Stomach (tissue), 19 donors: ENCODE data around the gene DNAJA3. TPM values are rescaled to one million over a fixed set of nuclear protein-coding genes. Genes with fewer than 3 reads are reported as not detected.

ENCODE experiments used
- DNase-seq, 2 donors: peaks; one replicate each; pipeline versions ENCODE4 v3.0.0 to v3.0.0-alpha.2; 2013 to 2019
- H3K27ac ChIP-seq, 5 donors: fragments of 200-600 bp in 4 of 5; sonication (generic) in 4 of 5; one replicate each; pipeline ENCODE4 v1.5.1; 2013 to 2019; ENCODE audit warnings: mild to moderate bottlenecking in 1 of 5, moderate library complexity in 1 of 5
- H3K27me3 ChIP-seq, 3 donors: fragments of 200-600 bp; sonication (generic); one replicate each; pipeline ENCODE4 v1.5.1; 2017 to 2019; ENCODE audit warnings: mixed run types in 1 of 3
- H3K36me3 ChIP-seq, 4 donors: fragments of 200-600 bp; sonication (generic); 1 replicate in 3 of 4; 2 replicates in 1 of 4; pipeline ENCODE4 v1.5.1; 2016 to 2019
- H3K4me1 ChIP-seq, 4 donors: fragments of 200-600 bp; sonication (generic); one replicate each; pipeline ENCODE4 v1.5.1; 2016 to 2019
- H3K4me3 ChIP-seq, 4 donors: fragments of 200-600 bp; sonication (generic) in 3 of 4; one replicate each; pipeline ENCODE4 v1.5.1; 2016 to 2019; ENCODE audit warnings: mild to moderate bottlenecking in 1 of 4
- H3K9me3 ChIP-seq, 4 donors: fragments of 200-600 bp; sonication (generic); one replicate each; pipeline ENCODE4 v1.5.1; 2016 to 2019
- EP300 ChIP-seq: sonication (generic); formaldehyde crosslinking; IDR thresholded peaks from one replicate; pipeline ENCODE4 v1.6.1; 2017; ENCODE audit warnings: antibody characterized with exemption
- POLR2A ChIP-seq, 4 donors: fragments of 450-650 bp; IDR thresholded peaks; one replicate each; pipeline ENCODE4 v1.6.1; 2016; ENCODE audit warnings: antibody characterized with exemption in 4 of 4, control low read depth in 2 of 4, mild to moderate bottlenecking in 1 of 4, moderate library complexity in 1 of 4
- POLR2AphosphoS5 ChIP-seq, 3 donors: sonication (generic); formaldehyde crosslinking; IDR thresholded peaks; one replicate each; pipeline ENCODE4 v1.6.1; 2016; ENCODE audit warnings: antibody characterized with exemption in 3 of 3
- WGBS, 5 donors: extraction: QIAGEN DNeasy Blood & Tissue Kit in 3 of 5; methylation state at CpG; one replicate each; pipeline versions ENCODE4 v1.1.5 to v1.1.7; 2013 to 2018; 5-methylcytosine and 5-hydroxymethylcytosine counted together
- intact Hi-C: fragments of 100-400 bp; cut with DNase I; formaldehyde crosslinking; loops from one replicate; pipeline ENCODE4 v1.15.1; 2023; ENCODE audit warnings: low total_unique reads
- long read RNA-seq, 10 donors: transcript quantifications; one replicate each; lab custom pipeline, GENCODE V29; 2026
- polyA plus RNA-seq, 3 donors: library from polyadenylated mRNA; stranded (reverse); fragments of 200-250 nt; gene quantifications; one replicate each; pipeline ENCODE4 v1.2.3, GENCODE V29; 2013
- total RNA-seq, 5 donors: library from RNA; depleted of rRNA; stranded (reverse); fragments of >200 nt; gene quantifications; one replicate each; pipeline versions ENCODE4 v1.1.0 to v1.2.3, GENCODE V29; 2014 to 2016
- TF ChIP-seq, protein P1 (sequence below), 7 experiments: fragments of 450-650 bp in 4 of 7; fragments of 200-600 bp in 3 of 7; sonication (generic) in 3 of 7; IDR thresholded peaks; one replicate each; pipeline ENCODE4 v1.5.1; 2016 to 2019; ENCODE audit warnings: antibody characterized with exemption in 7 of 7, control low read depth in 2 of 7, mild to moderate bottlenecking in 1 of 7
- donor health status: healthy with polysubstance abuse.
- donor health status: Bipolar disorder and iron deficiency.
- donor health status: healthy.

DNAJA3 gene
- 10 to 100 TPM; 26.8 to 53.0 (median 39.1) TPM for total RNA-seq
- 10 to 100 TPM; 18.8 to 28.0 (median 24.5) TPM for polyA plus RNA-seq
- long read RNA-seq, donor 1, partial matches to known transcripts = 0 of 2 reads
- long read RNA-seq, donor 1, other reads (novel, unspliced or antisense) = 0 of 2 reads
- long read RNA-seq, donor 2, partial matches to known transcripts = 15 of 38 reads
- long read RNA-seq, donor 2, other reads (novel, unspliced or antisense) = 19 of 38 reads
- long read RNA-seq, donor 3, partial matches to known transcripts = 0 of 7 reads
- long read RNA-seq, donor 3, other reads (novel, unspliced or antisense) = 0 of 7 reads
- long read RNA-seq, donor 4 = 0 reads
- long read RNA-seq, donor 5, partial matches to known transcripts = 0 of 6 reads
- long read RNA-seq, donor 5, other reads (novel, unspliced or antisense) = 0 of 6 reads
- long read RNA-seq, donor 6, transcript DNAJA3-202 (11 exons, 2,591 nt) = minor isoform, 6 of 16 reads
- long read RNA-seq, donor 6, transcript DNAJA3-201 (12 exons, 2,763 nt) = major isoform, 7 of 16 reads
- long read RNA-seq, donor 6, partial matches to known transcripts = 0 of 16 reads
- long read RNA-seq, donor 6, other reads (novel, unspliced or antisense) = 0 of 16 reads
- long read RNA-seq, donor 7, partial matches to known transcripts = 0 of 8 reads
- long read RNA-seq, donor 7, other reads (novel, unspliced or antisense) = 0 of 8 reads
- long read RNA-seq, donor 8, partial matches to known transcripts = 11 of 18 reads
- long read RNA-seq, donor 8, other reads (novel, unspliced or antisense) = 0 of 18 reads
- long read RNA-seq, donor 9, partial matches to known transcripts = 14 of 16 reads
- long read RNA-seq, donor 9, other reads (novel, unspliced or antisense) = 0 of 16 reads
- long read RNA-seq, donor 10, partial matches to known transcripts = 0 of 1 reads
- long read RNA-seq, donor 10, other reads (novel, unspliced or antisense) = 0 of 1 reads

DNA sequence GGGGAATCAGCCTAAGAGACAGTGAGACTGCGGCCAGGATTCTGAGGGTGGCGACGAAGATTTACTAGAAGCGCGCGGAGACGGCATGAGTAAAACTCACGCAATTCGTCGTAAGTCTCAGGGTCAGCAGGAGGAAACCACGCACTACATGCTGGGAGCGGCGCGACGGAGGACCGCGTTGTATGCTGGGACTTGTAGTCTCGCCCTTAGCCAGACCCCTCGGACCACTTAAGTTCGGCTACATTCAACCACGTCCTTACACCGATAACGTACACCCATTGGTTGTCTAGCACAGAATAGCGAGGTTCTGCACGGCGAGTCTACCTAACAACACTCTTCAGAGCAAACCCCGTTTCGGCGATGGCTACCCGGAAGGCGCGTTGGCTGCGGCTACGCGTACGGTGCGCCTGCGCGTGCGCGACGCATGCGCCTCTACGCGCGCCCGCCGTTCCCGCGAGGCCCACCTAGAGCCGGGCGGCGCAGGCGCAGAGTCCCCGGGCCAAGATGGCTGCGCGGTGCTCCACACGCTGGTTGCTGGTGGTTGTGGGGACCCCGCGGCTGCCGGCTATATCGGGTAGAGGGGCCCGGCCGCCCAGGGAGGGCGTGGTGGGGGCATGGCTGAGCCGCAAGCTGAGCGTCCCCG lies at the start of gene DNAJA3:
Gene DNAJA3 (plus strand): TSS at position 491 of the 643 bp plus-strand sequence. CDS start 14 bp downstream, at position 505.
- WGBS, 5 donors = 0 to 1% (median 0%) methylated on average over 47 to 68 of the region's 68 CpGs
- intact Hi-C loops = no loop called here
- DNase-seq = peak; percentile 94 to 98
- Histone ChIP-seq H3K27ac (peak within 1 kb of the TSS; percentile 96 to 98 (median 97)), H3K36me3 (peaks cover 0 to 10% (median 10%) of the 10 kb centered on the region in 4 donors), H3K27me3 (no peaks in the 10 kb centered on the region), H3K4me1 (peaks cover 19 to 33% (median 22%) of the 10 kb centered on the region in 4 donors), H3K4me3 (peak within 1 kb of the TSS; percentile 89 to 99 (median 96)), H3K9me3 (no peaks in the 10 kb centered on the region)
- TF ChIP-seq EP300 = no peak
- TF ChIP-seq POLR2A (IDR thresholded peaks at IDR 0.05) = peak in 1 of 4 donors; percentile 56
- peak; percentile 80 to 90 (median 89) for TF ChIP-seq POLR2AphosphoS5 (IDR thresholded peaks at IDR 0.05)
- TF ChIP-seq, protein P1, sequence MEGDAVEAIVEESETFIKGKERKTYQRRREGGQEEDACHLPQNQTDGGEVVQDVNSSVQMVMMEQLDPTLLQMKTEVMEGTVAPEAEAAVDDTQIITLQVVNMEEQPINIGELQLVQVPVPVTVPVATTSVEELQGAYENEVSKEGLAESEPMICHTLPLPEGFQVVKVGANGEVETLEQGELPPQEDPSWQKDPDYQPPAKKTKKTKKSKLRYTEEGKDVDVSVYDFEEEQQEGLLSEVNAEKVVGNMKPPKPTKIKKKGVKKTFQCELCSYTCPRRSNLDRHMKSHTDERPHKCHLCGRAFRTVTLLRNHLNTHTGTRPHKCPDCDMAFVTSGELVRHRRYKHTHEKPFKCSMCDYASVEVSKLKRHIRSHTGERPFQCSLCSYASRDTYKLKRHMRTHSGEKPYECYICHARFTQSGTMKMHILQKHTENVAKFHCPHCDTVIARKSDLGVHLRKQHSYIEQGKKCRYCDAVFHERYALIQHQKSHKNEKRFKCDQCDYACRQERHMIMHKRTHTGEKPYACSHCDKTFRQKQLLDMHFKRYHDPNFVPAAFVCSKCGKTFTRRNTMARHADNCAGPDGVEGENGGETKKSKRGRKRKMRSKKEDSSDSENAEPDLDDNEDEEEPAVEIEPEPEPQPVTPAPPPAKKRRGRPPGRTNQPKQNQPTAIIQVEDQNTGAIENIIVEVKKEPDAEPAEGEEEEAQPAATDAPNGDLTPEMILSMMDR (IDR thresholded peaks at IDR 0.05) = no peak

DNA sequence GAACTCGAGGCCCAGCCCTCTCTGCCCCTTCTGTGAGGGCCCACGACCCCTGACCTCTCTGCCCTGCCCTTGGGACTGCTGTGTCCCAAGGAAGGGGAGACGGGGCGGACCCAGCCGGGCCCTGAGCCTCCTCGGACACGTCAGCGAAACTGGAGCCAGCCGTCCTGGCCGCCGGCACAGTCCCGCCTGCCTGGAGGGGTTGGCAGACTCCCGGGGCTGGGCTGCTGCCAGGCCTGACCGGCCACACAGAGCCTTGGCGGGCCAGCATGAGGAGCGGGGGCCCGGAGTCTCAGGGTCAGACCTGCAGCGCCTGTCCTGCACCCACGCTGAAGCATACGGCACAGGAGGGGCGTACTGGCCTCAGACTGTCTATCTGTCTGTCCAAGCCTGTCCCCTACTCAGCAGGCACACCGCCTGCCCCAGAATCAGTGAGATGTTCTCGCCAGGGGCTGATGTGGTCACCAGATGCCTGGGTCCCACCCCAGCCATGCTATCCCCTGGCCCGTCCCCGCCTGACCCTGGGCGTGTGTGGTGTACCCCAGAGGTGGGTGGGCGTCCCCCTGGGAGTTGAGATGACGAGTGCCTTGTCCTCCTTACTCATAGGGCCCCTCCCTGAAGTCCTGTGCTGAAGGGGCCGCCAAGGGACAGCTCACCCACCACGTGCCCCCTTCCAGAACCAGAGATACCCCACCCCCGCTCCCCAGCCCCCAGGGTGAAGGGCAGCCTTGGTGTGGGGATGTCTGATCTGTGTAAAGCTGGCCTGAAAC lies 49.4 kb upstream of the DNAJA3 start:
- Histone ChIP-seq H3K27me3 (no peaks in the 10 kb centered on the region), H3K36me3 (peaks cover 8 to 19% (median 14%) of the 10 kb centered on the region in 4 donors), H3K4me3 (peak overlapping the region in 3 of 4 donors; percentile 12 to 14 (median 14)), H3K9me3 (no peaks in the 10 kb centered on the region), H3K27ac (peak overlapping the region; percentile 50 to 93 (median 86)), H3K4me1 (peaks cover 76 to 95% (median 89%) of the 10 kb centered on the region in 4 donors)
- peak; percentile 85 to 96 for DNase-seq
- TF ChIP-seq, protein P1 (IDR thresholded peaks at IDR 0.05) = no peak
- TF ChIP-seq POLR2AphosphoS5 (IDR thresholded peaks at IDR 0.05) = peak; percentile 35 to 63 (median 46)
- intact Hi-C loops = no loop called here
- WGBS, 5 donors = 18 to 51% (median 26%) methylated on average over 4 to 31 of the region's 31 CpGs

DNA sequence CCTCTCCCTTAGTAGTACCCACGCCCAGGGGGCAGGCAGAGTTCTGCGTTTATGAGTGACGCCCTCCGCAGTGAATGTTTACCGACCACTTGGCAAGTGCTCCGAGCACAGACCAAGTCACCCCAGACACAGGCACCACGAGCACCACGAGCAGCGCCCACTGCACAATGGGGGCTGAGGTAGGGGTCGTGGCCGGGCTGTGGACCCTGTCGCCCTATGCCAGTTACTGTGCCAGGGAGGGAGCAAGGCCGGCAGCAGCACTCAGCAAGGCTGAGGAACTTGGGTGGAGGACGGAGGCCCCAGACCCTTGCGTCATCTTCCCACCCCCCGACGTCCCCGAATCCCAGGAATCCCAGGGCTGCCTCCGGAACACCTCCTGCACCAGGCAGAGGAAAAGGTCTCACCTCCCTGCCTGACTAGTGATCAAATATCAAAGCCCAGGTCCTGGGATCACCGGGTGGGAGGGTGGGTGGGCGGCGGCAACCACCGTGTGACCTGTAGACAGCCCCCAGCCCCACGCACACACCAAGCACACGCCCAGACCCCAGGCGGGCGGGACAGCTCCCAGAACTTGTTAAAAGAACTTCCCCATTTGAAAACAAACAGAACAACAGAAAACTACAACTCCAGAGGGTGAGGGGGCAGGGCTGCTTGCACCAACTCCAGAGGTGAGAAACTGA lies 48.6 kb upstream of the DNAJA3 start:
- H3K27me3 ChIP-seq = no peaks in the 10 kb centered on the region
- peaks cover 14 to 26% (median 21%) of the 10 kb centered on the region in 4 donors for H3K36me3 ChIP-seq
- H3K27ac ChIP-seq = peak overlapping the region; percentile 15 to 93 (median 86)
- intact Hi-C loops = no loop called here
- DNase-seq = no peak
- TF ChIP-seq POLR2A (IDR thresholded peaks at IDR 0.05) (no peak), EP300 (no peak), POLR2AphosphoS5 (IDR thresholded peaks at IDR 0.05) (no peak)
- TF ChIP-seq, protein P1 (IDR thresholded peaks at IDR 0.05) = no peak
- peaks cover 71 to 97% (median 84%) of the 10 kb centered on the region in 4 donors for H3K4me1 ChIP-seq
- H3K9me3 ChIP-seq = no peaks in the 10 kb centered on the region
- 35 to 57% (median 47%) methylated on average over 8 to 27 of the region's 27 CpGs for WGBS, 5 donors
- peak overlapping the region in 2 of 4 donors; percentile 12 to 14 for H3K4me3 ChIP-seq
